ENCODE data around the gene NDUFAF3. TPM values are rescaled to one million over a fixed set of nuclear protein-coding genes. Genes with fewer than 3 reads are reported as not detected.

The NDUFAF3 gene
- total RNA-seq, 4 donors from 2014 or later: 50.8 to 88.1 (median 54.1) TPM

GRCh38 chr3:49021213-49021812, 608 bp upstream of the NDUFAF3 start:
- 0% methylated on average over 13 of the region's 60 CpGs; no CpG with 5 or more reads in 1 of the 2 donors for WGBS, 2 donors
- intact Hi-C loops (cut with DNase I): loop anchor here (10.0 kb wide), 1 partner anchor 73 kb away; the partner anchor contains the start of gene QRICH1

GRCh38 chr3:49022688-49023171, 809 bp downstream of the NDUFAF3 start:
- peaks cover 30 to 82% (median 35%) of the 10 kb centered on the region in 3 donors for H3K4me1 ChIP-seq

More at GRCh38 chr3:49021213-49021812, 608 bp upstream of the NDUFAF3 start:
- DNase-seq: peak; percentile 94
- Histone ChIP-seq H3K36me3 (peaks cover 24 to 42% (median 28%) of the 10 kb centered on the region in 3 donors), H3K27me3 (no peaks in the 10 kb centered on the region), H3K4me3 (peak overlapping the region; percentile 66 to 99 (median 93)), H3K9me3 (no peaks in the 10 kb centered on the region), H3K4me1 (peaks cover 37 to 83% (median 38%) of the 10 kb centered on the region in 3 donors), H3K27ac (peak overlapping the region; percentile 97 to 100 (median 99))
- TF ChIP-seq POLR2A (IDR thresholded peaks at IDR 0.05): peak in 3 of 4 donors; percentile 98 to 100 (median 98)
- TF ChIP-seq CTCF (IDR thresholded peaks at IDR 0.05): no peak

GRCh38 chr3:49023775-49024174, 1.9 kb downstream of the NDUFAF3 start:
- no peaks in the 10 kb centered on the region for H3K27me3 ChIP-seq
- H3K36me3 ChIP-seq: peaks cover 28 to 55% (median 32%) of the 10 kb centered on the region in 3 donors
- no peak overlapping the region for H3K27ac ChIP-seq
- H3K9me3 ChIP-seq: no peaks in the 10 kb centered on the region
- 91 to 95% methylated on average over 3 to 4 of the region's 4 CpGs for WGBS, 2 donors
- H3K4me1 ChIP-seq: peaks cover 36 to 86% (median 44%) of the 10 kb centered on the region in 3 donors
- H3K4me3 ChIP-seq: no peak overlapping the region
- TF ChIP-seq CTCF (IDR thresholded peaks at IDR 0.05) (no peak), POLR2A (IDR thresholded peaks at IDR 0.05) (no peak)
- DNase-seq: no peak
- intact Hi-C loops (cut with DNase I): loop anchor here (10.0 kb wide), 1 partner anchor 71 kb away; the partner anchor contains the start of gene QRICH1

More at GRCh38 chr3:49022688-49023171, 809 bp downstream of the NDUFAF3 start:
- intact Hi-C loops (cut with DNase I): loop anchor here (10.0 kb wide), 1 partner anchor 72 kb away; the partner anchor contains the start of gene QRICH1
- Histone ChIP-seq H3K36me3 (peaks cover 28 to 51% (median 32%) of the 10 kb centered on the region in 3 donors), H3K9me3 (no peaks in the 10 kb centered on the region), H3K27me3 (no peaks in the 10 kb centered on the region), H3K27ac (peak overlapping the region; percentile 97 to 100 (median 99)), H3K4me3 (peak overlapping the region; percentile 66 to 99 (median 93))
- TF ChIP-seq POLR2A (IDR thresholded peaks at IDR 0.05): no peak
- TF ChIP-seq CTCF (IDR thresholded peaks at IDR 0.05): peak in 1 of 6 experiments; percentile 9
- DNase-seq: no peak
- WGBS, 2 donors: 7 to 15% methylated on average over 3 to 4 of the region's 12 CpGs

GRCh38 chr3:49024449-49024848, 2.5 kb downstream of the NDUFAF3 start:
- no peaks in the 10 kb centered on the region for H3K9me3 ChIP-seq
- intact Hi-C loops (cut with DNase I): loop anchor here (10.0 kb wide), 1 partner anchor 70 kb away; the partner anchor contains the start of gene QRICH1
- no peak for DNase-seq
- no peak overlapping the region for H3K27ac ChIP-seq
- peaks cover 33 to 84% (median 40%) of the 10 kb centered on the region in 3 donors for H3K4me1 ChIP-seq
- peaks cover 28 to 55% (median 32%) of the 10 kb centered on the region in 3 donors for H3K36me3 ChIP-seq
- WGBS, 2 donors: 64 to 69% methylated on average over 4 to 5 of the region's 5 CpGs
- no peak for TF ChIP-seq POLR2A (IDR thresholded peaks at IDR 0.05)
- TF ChIP-seq CTCF (IDR thresholded peaks at IDR 0.05): no peak
- H3K4me3 ChIP-seq: no peak overlapping the region
- no peaks in the 10 kb centered on the region for H3K27me3 ChIP-seq

Measured in esophagus squamous epithelium (tissue), 5 donors.